ENCODE data around the gene BAG2. TPM values are rescaled to one million over a fixed set of nuclear protein-coding genes. Genes with fewer than 3 reads are reported as not detected.

The BAG2 gene
- polyA plus RNA-seq, 1 donor (not counting 4 experiments of a cell fraction or from before 2014, with no cell fraction given): 1.6 TPM

DNA sequence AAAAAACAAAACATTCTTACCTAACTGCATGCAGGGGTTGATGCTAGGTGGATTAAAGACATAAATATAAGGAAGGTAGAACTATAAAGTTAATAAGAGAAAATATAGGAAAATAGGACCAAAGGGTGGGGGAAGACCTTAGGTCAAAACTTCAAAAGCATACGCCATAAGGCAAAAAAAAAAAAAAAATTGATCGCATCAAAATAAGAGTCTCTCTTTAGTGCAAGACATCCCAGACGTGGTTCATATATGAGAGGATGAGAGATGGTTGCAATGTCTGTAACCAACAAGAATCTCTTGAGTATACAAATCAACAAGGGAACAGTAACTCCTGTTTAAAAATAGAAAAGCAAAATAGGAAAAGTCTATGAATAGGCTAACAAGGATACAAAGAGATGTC is 8.5 kb downstream of the BAG2 start:
- no peak overlapping the region for H3K4me3 ChIP-seq (ENCODE audit: control insufficient read depth in 2 of 3, extremely low read depth in 1 of 3, insufficient read depth in 2 of 3, low read depth in 1 of 3, low read length in 3 of 3)
- H3K27ac ChIP-seq (ENCODE audit: control insufficient read depth, insufficient read depth, low read length): no peak overlapping the region
- peaks cover 1 to 7% of the 10 kb centered on the region in 2 experiments for H3K36me3 ChIP-seq (ENCODE audit: control insufficient read depth in 2 of 2, extremely low read depth in 1 of 2, insufficient read depth in 2 of 2, low read length in 2 of 2)
- H3K9me3 ChIP-seq (ENCODE audit: control insufficient read depth, low read depth, low read length): no peaks in the 10 kb centered on the region
- no peaks in the 10 kb centered on the region for H3K9me1 ChIP-seq (ENCODE audit: control insufficient read depth, extremely low read depth, insufficient read depth, low read length)
- no peaks in the 10 kb centered on the region for H3K4me1 ChIP-seq (ENCODE audit: control insufficient read depth, extremely low read depth, insufficient read depth, low read length)
- no peak overlapping the region for H3K4me2 ChIP-seq (ENCODE audit: control insufficient read depth, extremely low read depth, insufficient read depth, low read depth, low read length)
- no peak overlapping the region for H3K9ac ChIP-seq (ENCODE audit: control insufficient read depth, extremely low read depth, insufficient read depth, low read length)
- no peaks in the 10 kb centered on the region for H3K79me2 ChIP-seq (ENCODE audit: control insufficient read depth, insufficient read depth, low read length)
- no peak for DNase-seq (ENCODE audit: low read depth, low spot score)
- H4K20me1 ChIP-seq (ENCODE audit: control insufficient read depth, extremely low read depth, insufficient read depth, low read length): no peaks in the 10 kb centered on the region
- no peak overlapping the region for H2AFZ ChIP-seq (ENCODE audit: control insufficient read depth, low read length)
- no peak for TF ChIP-seq EZH2 (IDR thresholded peaks at IDR 0.05; ENCODE audit: low read length)
- TF ChIP-seq, protein P1, sequence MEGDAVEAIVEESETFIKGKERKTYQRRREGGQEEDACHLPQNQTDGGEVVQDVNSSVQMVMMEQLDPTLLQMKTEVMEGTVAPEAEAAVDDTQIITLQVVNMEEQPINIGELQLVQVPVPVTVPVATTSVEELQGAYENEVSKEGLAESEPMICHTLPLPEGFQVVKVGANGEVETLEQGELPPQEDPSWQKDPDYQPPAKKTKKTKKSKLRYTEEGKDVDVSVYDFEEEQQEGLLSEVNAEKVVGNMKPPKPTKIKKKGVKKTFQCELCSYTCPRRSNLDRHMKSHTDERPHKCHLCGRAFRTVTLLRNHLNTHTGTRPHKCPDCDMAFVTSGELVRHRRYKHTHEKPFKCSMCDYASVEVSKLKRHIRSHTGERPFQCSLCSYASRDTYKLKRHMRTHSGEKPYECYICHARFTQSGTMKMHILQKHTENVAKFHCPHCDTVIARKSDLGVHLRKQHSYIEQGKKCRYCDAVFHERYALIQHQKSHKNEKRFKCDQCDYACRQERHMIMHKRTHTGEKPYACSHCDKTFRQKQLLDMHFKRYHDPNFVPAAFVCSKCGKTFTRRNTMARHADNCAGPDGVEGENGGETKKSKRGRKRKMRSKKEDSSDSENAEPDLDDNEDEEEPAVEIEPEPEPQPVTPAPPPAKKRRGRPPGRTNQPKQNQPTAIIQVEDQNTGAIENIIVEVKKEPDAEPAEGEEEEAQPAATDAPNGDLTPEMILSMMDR (optimal IDR thresholded peaks at IDR 0.05 in 1 of 3, IDR thresholded peaks at IDR 0.05 in 1 of 3, conservative IDR thresholded peaks at IDR 0.05 in 1 of 3; ENCODE audit: extremely low read depth in 1 of 3, insufficient read depth in 2 of 3, low read length in 3 of 3): no peak
- FAIRE-seq: no peak
- no peaks in the 10 kb centered on the region for H3K27me3 ChIP-seq (ENCODE audit: control insufficient read depth, extremely low read depth, insufficient read depth, low read length)
- dilution Hi-C loops (cut with MboI; ENCODE audit: extremely low pct_ligation_motif_present, low sequenced_read_pairs): no loop called here

DNA sequence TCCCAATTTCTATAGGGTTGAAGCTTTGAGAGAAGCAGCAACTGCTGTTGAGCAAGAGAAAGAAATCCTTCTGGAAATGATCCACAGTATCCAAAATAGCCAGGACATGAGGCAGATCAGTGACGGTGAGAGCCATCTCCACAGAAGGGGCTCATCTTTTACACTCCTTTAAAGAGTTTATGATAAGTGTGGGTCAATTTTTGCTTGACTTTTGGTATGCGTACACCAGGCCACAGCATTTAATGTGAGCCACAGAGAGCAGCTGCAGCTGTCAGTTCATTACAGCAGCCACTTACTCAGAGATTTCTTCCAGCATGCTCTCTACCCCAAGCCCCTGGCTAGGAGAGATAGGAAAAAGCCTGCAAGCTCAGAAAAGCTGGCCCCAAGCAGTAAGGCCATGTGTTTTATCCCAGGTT is 9.9 kb downstream of the BAG2 start:
- no peaks in the 10 kb centered on the region for H3K27me3 ChIP-seq (ENCODE audit: control insufficient read depth, extremely low read depth, insufficient read depth, low read length)
- no peak for FAIRE-seq
- H3K4me3 ChIP-seq (ENCODE audit: control insufficient read depth in 2 of 3, extremely low read depth in 1 of 3, insufficient read depth in 2 of 3, low read depth in 1 of 3, low read length in 3 of 3): no peak overlapping the region
- no peak overlapping the region for H2AFZ ChIP-seq (ENCODE audit: control insufficient read depth, low read length)
- no peak overlapping the region for H3K4me2 ChIP-seq (ENCODE audit: control insufficient read depth, extremely low read depth, insufficient read depth, low read depth, low read length)
- no peaks in the 10 kb centered on the region for H4K20me1 ChIP-seq (ENCODE audit: control insufficient read depth, extremely low read depth, insufficient read depth, low read length)
- H3K79me2 ChIP-seq (ENCODE audit: control insufficient read depth, insufficient read depth, low read length): no peaks in the 10 kb centered on the region
- dilution Hi-C loops (cut with MboI; ENCODE audit: extremely low pct_ligation_motif_present, low sequenced_read_pairs): no loop called here
- no peak overlapping the region for H3K9ac ChIP-seq (ENCODE audit: control insufficient read depth, extremely low read depth, insufficient read depth, low read length)
- TF ChIP-seq, protein P1 (optimal IDR thresholded peaks at IDR 0.05 in 1 of 3, IDR thresholded peaks at IDR 0.05 in 1 of 3, conservative IDR thresholded peaks at IDR 0.05 in 1 of 3; ENCODE audit: extremely low read depth in 1 of 3, insufficient read depth in 2 of 3, low read length in 3 of 3): no peak
- TF ChIP-seq EZH2 (IDR thresholded peaks at IDR 0.05; ENCODE audit: low read length): no peak
- no peak for DNase-seq (ENCODE audit: low read depth, low spot score)
- H3K9me3 ChIP-seq (ENCODE audit: control insufficient read depth, low read depth, low read length): no peaks in the 10 kb centered on the region
- H3K36me3 ChIP-seq (ENCODE audit: control insufficient read depth in 2 of 2, extremely low read depth in 1 of 2, insufficient read depth in 2 of 2, low read length in 2 of 2): peaks cover 3 to 7% of the 10 kb centered on the region in 2 experiments
- no peaks in the 10 kb centered on the region for H3K9me1 ChIP-seq (ENCODE audit: control insufficient read depth, extremely low read depth, insufficient read depth, low read length)
- no peak overlapping the region for H3K27ac ChIP-seq (ENCODE audit: control insufficient read depth, insufficient read depth, low read length)
- no peaks in the 10 kb centered on the region for H3K4me1 ChIP-seq (ENCODE audit: control insufficient read depth, extremely low read depth, insufficient read depth, low read length)
